Vagina (tissue), 2 donors: ENCODE results near the gene SLC24A3. TPM values are rescaled to one million over a fixed set of nuclear protein-coding genes. Genes with fewer than 3 reads are reported as not detected.
A peak's percentile ranks its signal among the peaks of the same experiment; 100 is the strongest.

Experiments used
- DNase-seq, 2 donors: peaks; one replicate each; pipeline ENCODE4 v3.0.0-alpha.2; 2017; ENCODE audit errors: extremely low spot score in 2 of 2
- H3K27ac ChIP-seq: fragments of 200-600 bp; sonication (generic); one replicate; pipeline ENCODE4 v1.5.1; 2019
- H3K27me3 ChIP-seq: fragments of 200-600 bp; sonication (generic); one replicate; pipeline ENCODE4 v1.5.1; 2019
- H3K36me3 ChIP-seq, 2 donors: fragments of 200-600 bp; sonication (generic); one replicate each; pipeline ENCODE4 v1.5.1; 2017 to 2019
- H3K4me1 ChIP-seq: fragments of 200-600 bp; sonication (generic); one replicate; pipeline ENCODE4 v1.5.1; 2019
- H3K4me3 ChIP-seq, 2 donors: fragments of 200-600 bp; sonication (generic); 1 replicate in 1 of 2; 2 replicates in 1 of 2; pipeline ENCODE4 v1.5.1; 2016 to 2019
- H3K9me3 ChIP-seq: fragments of 200-600 bp; sonication (generic); one replicate; pipeline ENCODE4 v1.5.1; 2019
- POLR2A ChIP-seq, 2 donors: fragments of 450-650 bp; IDR thresholded peaks; one replicate each; pipeline ENCODE4 v1.6.1; 2017; ENCODE audit warnings: antibody characterized with exemption in 2 of 2, mild to moderate bottlenecking in 2 of 2, moderate library complexity in 2 of 2
- POLR2AphosphoS5 ChIP-seq, 2 donors: sonication (generic); formaldehyde crosslinking; IDR thresholded peaks; one replicate each; pipeline ENCODE4 v1.9.0; 2017; ENCODE audit warnings: antibody characterized with exemption in 2 of 2, mild to moderate bottlenecking in 2 of 2, low read depth in 1 of 2; ENCODE audit not compliant: insufficient read depth in 1 of 2
- intact Hi-C: fragments of 100-400 bp; cut with DNase I; formaldehyde crosslinking; loops from one replicate; pipeline ENCODE4 v1.15.1; 2023
- total RNA-seq: library from RNA; depleted of rRNA; stranded (reverse); fragments of >200 nt; gene quantifications from one replicate; pipeline ENCODE4 v1.2.3, GENCODE V29; 2016
- TF ChIP-seq, protein P1 (sequence below), 3 experiments: fragments of 450-650 bp in 2 of 3; fragments of 200-600 bp in 1 of 3; sonication (generic) in 1 of 3; IDR thresholded peaks; one replicate each; pipeline ENCODE4 v1.5.1; 2017 to 2019; ENCODE audit warnings: antibody characterized with exemption in 3 of 3, mild to moderate bottlenecking in 2 of 3, moderate library complexity in 2 of 3

Gene SLC24A3
- total RNA-seq, 1 donor from 2014 or later, result 12.3 TPM

- no peak overlapping the region for H3K4me3 ChIP-seq
- no peaks in the 10 kb centered on the region for H3K4me1 ChIP-seq
- H3K36me3 ChIP-seq, result no peaks in the 10 kb centered on the region
- H3K27ac ChIP-seq, result no peak overlapping the region
- H3K9me3 ChIP-seq, result no peaks in the 10 kb centered on the region
- DNase-seq, result no peak
- H3K27me3 ChIP-seq, result no peaks in the 10 kb centered on the region
- TF ChIP-seq POLR2AphosphoS5 (IDR thresholded peaks at IDR 0.05; ENCODE audit: insufficient read depth in 1 of 2, low read depth in 1 of 2), result no peak
- no peak for TF ChIP-seq POLR2A (IDR thresholded peaks at IDR 0.05)
- TF ChIP-seq, protein P1, sequence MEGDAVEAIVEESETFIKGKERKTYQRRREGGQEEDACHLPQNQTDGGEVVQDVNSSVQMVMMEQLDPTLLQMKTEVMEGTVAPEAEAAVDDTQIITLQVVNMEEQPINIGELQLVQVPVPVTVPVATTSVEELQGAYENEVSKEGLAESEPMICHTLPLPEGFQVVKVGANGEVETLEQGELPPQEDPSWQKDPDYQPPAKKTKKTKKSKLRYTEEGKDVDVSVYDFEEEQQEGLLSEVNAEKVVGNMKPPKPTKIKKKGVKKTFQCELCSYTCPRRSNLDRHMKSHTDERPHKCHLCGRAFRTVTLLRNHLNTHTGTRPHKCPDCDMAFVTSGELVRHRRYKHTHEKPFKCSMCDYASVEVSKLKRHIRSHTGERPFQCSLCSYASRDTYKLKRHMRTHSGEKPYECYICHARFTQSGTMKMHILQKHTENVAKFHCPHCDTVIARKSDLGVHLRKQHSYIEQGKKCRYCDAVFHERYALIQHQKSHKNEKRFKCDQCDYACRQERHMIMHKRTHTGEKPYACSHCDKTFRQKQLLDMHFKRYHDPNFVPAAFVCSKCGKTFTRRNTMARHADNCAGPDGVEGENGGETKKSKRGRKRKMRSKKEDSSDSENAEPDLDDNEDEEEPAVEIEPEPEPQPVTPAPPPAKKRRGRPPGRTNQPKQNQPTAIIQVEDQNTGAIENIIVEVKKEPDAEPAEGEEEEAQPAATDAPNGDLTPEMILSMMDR (IDR thresholded peaks at IDR 0.05), result no peak
- intact Hi-C loops, result no loop called here
These were observed 204.2 kb downstream of the SLC24A3 start for GRCh38 chr20:19416627-19417026.

GRCh38 chr20:19419396-19419795 is 207.0 kb downstream of the SLC24A3 start:
- no peak for DNase-seq
- Histone ChIP-seq H3K9me3 (no peaks in the 10 kb centered on the region), H3K27ac (no peak overlapping the region), H3K4me1 (no peaks in the 10 kb centered on the region), H3K36me3 (no peaks in the 10 kb centered on the region), H3K4me3 (no peak overlapping the region), H3K27me3 (no peaks in the 10 kb centered on the region)
- no peak for TF ChIP-seq POLR2A (IDR thresholded peaks at IDR 0.05)
- TF ChIP-seq, protein P1 (IDR thresholded peaks at IDR 0.05), result no peak
- intact Hi-C loops, result no loop called here

DNA sequence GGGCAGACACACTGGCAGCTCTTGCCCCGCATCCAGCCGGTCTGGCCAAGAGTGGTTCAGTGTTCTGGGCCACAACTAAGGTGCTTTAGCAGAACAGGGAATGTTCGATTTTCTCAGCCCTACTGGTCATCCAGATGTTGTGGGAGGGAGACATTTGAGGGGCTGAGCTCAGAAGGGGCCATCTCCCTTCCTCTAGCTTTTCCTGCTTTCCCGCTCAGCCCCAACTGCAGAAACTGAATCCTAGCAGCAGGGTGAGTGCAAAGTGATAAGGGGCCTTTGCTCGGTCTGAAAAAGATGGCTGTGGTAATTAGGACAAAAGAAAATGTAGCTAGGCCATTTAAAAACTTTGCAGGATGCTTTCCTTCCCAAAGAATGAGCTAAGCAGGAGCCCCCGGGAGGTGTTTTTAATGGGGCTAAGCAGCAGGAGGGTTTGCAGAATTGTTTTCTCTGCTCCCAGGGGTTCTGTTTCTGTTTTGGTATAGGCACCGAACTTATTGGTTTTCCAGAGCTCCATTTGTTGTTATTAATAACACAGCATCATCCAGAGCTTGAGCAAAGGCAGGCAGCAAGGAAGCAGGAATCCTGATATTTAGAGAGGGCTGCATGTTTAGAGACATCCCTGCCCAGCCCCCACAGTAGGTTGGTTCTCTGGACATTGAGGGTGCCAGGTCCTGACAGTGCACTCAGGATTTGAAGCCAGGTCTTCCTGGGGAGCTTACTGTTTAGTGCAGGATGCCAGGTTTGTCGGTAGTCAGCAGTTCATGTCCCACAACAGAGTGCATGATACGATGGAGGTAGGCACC is 210.9 kb downstream of the SLC24A3 start:
- Histone ChIP-seq H3K4me3 (no peak overlapping the region), H3K4me1 (peaks cover 4% of the 10 kb centered on the region), H3K36me3 (no peaks in the 10 kb centered on the region), H3K27me3 (no peaks in the 10 kb centered on the region), H3K27ac (no peak overlapping the region), H3K9me3 (no peaks in the 10 kb centered on the region)
- TF ChIP-seq POLR2A (IDR thresholded peaks at IDR 0.05), result no peak
- no peak for DNase-seq
- intact Hi-C loops, result no loop called here

DNA sequence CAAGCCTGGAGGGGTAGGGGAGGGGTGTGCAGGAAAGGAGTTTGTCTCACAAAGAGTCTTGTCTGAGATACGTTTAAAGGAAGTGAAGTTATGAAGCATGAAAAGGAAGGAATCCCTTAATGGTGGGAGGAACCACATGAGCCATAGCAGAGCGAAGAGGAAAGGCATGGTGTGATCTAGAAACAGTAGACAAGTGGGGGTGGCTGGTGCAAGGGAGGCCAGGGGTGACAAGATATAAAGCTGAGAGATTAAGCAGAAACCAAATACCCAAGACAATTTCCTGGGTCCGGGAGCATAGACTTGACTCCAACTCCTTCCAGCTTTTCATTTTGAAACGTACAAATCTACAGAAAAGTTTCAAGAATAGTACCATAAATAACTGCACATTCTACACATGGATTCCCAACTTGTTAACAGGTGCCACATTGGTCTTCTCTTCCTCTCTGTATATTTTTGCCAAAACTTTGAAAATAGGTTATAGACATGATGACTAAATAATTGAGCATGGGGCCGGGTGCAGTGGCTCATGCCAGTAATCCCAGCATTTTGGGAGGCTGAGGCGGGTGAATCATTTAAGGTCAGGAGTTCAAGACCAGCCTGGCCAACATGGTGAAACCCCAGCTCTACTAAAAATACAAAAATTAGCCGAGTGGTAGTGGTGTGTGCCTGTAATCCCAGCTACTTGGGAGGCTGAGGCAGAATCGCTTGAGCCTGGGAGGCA is 211.6 kb downstream of the SLC24A3 start:
- Histone ChIP-seq H3K36me3 (no peaks in the 10 kb centered on the region), H3K4me1 (peaks cover 4% of the 10 kb centered on the region), H3K27me3 (no peaks in the 10 kb centered on the region), H3K9me3 (no peaks in the 10 kb centered on the region), H3K27ac (no peak overlapping the region), H3K4me3 (no peak overlapping the region)
- TF ChIP-seq, protein P1 (IDR thresholded peaks at IDR 0.05), result no peak
- TF ChIP-seq POLR2AphosphoS5 (IDR thresholded peaks at IDR 0.05; ENCODE audit: insufficient read depth in 1 of 2, low read depth in 1 of 2) (no peak), POLR2A (IDR thresholded peaks at IDR 0.05) (no peak)
- intact Hi-C loops, result no loop called here
- DNase-seq, result no peak

DNA sequence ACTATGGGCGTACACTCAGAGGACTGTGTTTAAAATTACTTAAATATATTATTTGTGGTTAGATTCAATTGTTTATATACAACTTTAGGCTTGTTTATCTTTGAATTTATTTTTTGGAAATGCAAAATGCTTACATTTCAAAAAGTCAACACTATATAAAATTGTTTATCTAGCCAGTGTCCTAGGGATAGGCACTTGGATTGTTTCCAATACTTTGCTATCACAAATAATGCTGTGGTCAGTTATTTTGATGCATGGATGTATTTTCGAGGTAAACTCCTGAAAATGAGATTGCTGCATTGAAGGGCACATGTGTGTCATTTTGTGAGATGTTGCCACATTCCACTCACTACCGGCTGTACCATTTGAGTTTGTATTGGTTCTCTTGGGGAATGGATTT is 213.9 kb downstream of the SLC24A3 start:
- intact Hi-C loops, result no loop called here
- no peak overlapping the region for H3K4me3 ChIP-seq
- H3K9me3 ChIP-seq, result no peaks in the 10 kb centered on the region
- TF ChIP-seq POLR2AphosphoS5 (IDR thresholded peaks at IDR 0.05; ENCODE audit: insufficient read depth in 1 of 2, low read depth in 1 of 2), result no peak
- H3K27me3 ChIP-seq, result no peaks in the 10 kb centered on the region
- no peak overlapping the region for H3K27ac ChIP-seq
- no peak for DNase-seq
- H3K36me3 ChIP-seq, result no peaks in the 10 kb centered on the region
- H3K4me1 ChIP-seq, result peaks cover 4% of the 10 kb centered on the region

DNA sequence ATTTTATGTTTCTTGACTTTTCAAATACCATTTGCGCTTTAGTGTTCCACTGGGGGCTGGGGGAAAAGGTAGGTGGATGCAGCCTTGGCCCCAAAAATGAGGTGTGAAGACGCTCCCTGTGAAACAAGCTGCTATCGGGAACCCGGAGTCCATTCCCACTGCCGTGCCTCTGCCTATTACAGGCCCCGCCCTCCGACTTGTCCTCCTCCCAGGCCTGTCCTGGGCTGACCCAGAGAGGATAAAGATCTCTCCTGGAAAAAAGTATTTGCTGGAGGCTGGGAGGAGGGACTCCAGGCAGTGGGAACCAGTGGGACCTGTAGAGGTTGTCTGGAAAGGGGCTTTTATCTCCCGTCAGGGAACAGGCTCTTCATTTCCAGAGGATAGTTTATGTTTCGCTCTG is 215.0 kb downstream of the SLC24A3 start:
- Histone ChIP-seq H3K36me3 (no peaks in the 10 kb centered on the region), H3K4me3 (no peak overlapping the region), H3K4me1 (peaks cover 4% of the 10 kb centered on the region), H3K27ac (no peak overlapping the region), H3K27me3 (no peaks in the 10 kb centered on the region), H3K9me3 (no peaks in the 10 kb centered on the region)
- peak in 1 of 2 donors; percentile 42 for DNase-seq
- TF ChIP-seq, protein P1 (IDR thresholded peaks at IDR 0.05), result no peak
- TF ChIP-seq POLR2AphosphoS5 (IDR thresholded peaks at IDR 0.05; ENCODE audit: insufficient read depth in 1 of 2, low read depth in 1 of 2), result no peak
- TF ChIP-seq POLR2A (IDR thresholded peaks at IDR 0.05), result no peak
- intact Hi-C loops, result no loop called here
